ENCODE results near the gene MAFF.

MAFF gene

GRCh38 chr22:38205261-38206128 is 3.7 kb downstream of the MAFF start:
- no peak for DNase-seq

- DNase-seq, result no peak
These were observed 6.2 kb downstream of the MAFF start for GRCh38 chr22:38207898-38208432.

- DNase-seq, result no peak
These were observed 6.8 kb downstream of the MAFF start for GRCh38 chr22:38208551-38208968.

GRCh38 chr22:38211556-38211955 is 9.8 kb downstream of the MAFF start:
- no peak for DNase-seq

- DNase-seq, result no peak
These were observed 10.6 kb downstream of the MAFF start for GRCh38 chr22:38212442-38212841.

- DNase-seq, result no peak
These were observed 11.7 kb downstream of the MAFF start for GRCh38 chr22:38213319-38213989.

- no peak for DNase-seq
These were observed 12.2 kb downstream of the MAFF start for GRCh38 chr22:38213990-38214301.

GRCh38 chr22:38214302-38215056 is 12.7 kb downstream of the MAFF start:
- DNase-seq, result no peak

- DNase-seq, result no peak
These were observed 13.6 kb downstream of the MAFF start for GRCh38 chr22:38215156-38216038.

- no peak for DNase-seq
These were observed 17.1 kb downstream of the MAFF start for GRCh38 chr22:38218661-38219622.

GRCh38 chr22:38219632-38220031 is 17.8 kb downstream of the MAFF start:
- DNase-seq, result no peak

GRCh38 chr22:38220163-38220562 is 18.4 kb downstream of the MAFF start:
- DNase-seq, result no peak

- no peak for DNase-seq
These were observed 19.0 kb downstream of the MAFF start for GRCh38 chr22:38220653-38221386.

GRCh38 chr22:38221407-38221806 is 19.6 kb downstream of the MAFF start:
- no peak for DNase-seq

GRCh38 chr22:38221908-38222796 is 20.4 kb downstream of the MAFF start:
- no peak for DNase-seq

GRCh38 chr22:38222797-38223119 is 21.0 kb downstream of the MAFF start:
- DNase-seq, result no peak

GRCh38 chr22:38223289-38223960 is 21.6 kb downstream of the MAFF start:
- DNase-seq, result no peak

GRCh38 chr22:38226853-38227649 is 25.3 kb downstream of the MAFF start:
- no peak for DNase-seq

Data from NK-92 treated with Interleukin-12 subunit alpha and Interleukin-12 subunit beta, amount 100 ng/mL, for 24 hours (cell line).